Measurements from ENCODE around the gene EFTUD2. TPM values are rescaled to one million over a fixed set of nuclear protein-coding genes. Genes with fewer than 3 reads are reported as not detected.

EFTUD2 gene
- total and polyA plus RNA-seq, 2 of the 4 experiments (the other 2 are of a cell fraction) = 72.5 to 126 TPM

DNA sequence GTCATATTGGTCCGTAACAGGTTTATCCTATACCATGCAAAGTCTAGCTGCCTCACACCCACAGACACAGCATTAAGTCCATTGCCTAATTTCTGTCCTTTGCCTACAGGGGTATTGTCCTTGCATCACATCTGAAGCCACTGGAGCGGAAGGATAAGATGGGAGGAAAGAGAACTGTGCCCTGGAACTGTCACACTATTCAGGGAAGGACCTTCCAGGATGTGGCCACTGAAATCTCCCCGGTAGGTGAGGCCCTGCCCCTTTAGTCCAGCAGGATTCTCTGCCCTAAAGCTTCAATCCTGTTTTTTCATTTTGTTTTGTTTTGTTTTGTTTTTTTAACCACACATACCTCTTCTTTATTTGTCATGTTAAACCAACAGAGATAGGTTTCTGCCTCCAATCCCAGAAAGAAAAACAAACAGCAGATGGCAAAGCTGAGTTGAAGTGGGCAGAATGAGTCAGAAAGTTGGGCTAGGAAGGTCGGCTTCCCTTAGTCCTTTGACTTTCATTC, 2.2 kb upstream of the EFTUD2 start (continued):
- TF ChIP-seq NFE2L2 (IDR thresholded peaks at IDR 0.05; ENCODE audit: low read depth, low read length) = no peak

DNA sequence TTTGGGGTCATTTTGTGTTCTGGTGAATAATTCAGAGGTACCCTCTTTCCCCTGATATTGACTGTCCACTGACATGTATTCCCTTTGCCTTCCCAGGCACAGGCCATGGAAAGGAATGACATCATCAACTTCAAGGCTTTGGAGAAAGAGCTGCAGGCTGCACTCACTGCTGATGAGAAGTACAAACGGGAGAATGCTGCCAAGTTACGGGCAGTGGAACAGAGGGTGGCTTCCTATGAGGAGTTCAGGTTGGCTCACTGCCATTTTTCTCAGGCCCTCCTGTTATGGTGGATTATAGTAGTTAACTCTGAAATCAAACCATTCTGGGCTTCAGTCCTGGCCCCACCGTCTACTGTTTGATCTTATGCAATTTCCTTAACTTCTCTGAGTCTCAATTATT, 1.6 kb upstream of the EFTUD2 start:
- no TSS peak for BruUV-seq (replicated peaks)
- no peak overlapping the region for H4K5ac ChIP-seq (ENCODE audit: low read depth, low read length)
- no peak overlapping the region; the same call in 1 of the 2 replicates for H3K9ac ChIP-seq (ENCODE audit: low read depth, low read length)
- H3K9me1 ChIP-seq (ENCODE audit: insufficient read depth, low read length) = peaks cover 26% of the 10 kb centered on the region
- H4K8ac ChIP-seq (ENCODE audit: low read depth in 2 of 2, low read length in 2 of 2) = no peak overlapping the region; a peak in 1 of 4 replicates
- 0 out of 2 replicates have a peak overlapping the region, but pooled peaks have one; percentile 4 for H3K4me2 ChIP-seq (ENCODE audit: low read depth, low read length)
- DNase-seq = peak; percentile 83
- no peak overlapping the region for H2BK5ac ChIP-seq (ENCODE audit: low read depth, low read length, poor library complexity, severe bottlenecking)
- ChIA-PET CTCF (interaction anchor here (1.0 to 1.8 kb wide), 4 partner anchors 19 to 121 kb away, joined by 4 to 7 read pairs (median 4); no protein-coding TSS in a partner anchor), POLR2A (ENCODE audit: unreplicated experiment) (no interaction called here)
- WGBS, 2 experiments (ENCODE audit: extremely low coverage in 2 of 2, insufficient read length in 1 of 2) = no CpG with 5 or more reads among the region's 3 CpGs
- H3K27ac ChIP-seq (ENCODE audit: insufficient read depth, low read length) = no peak overlapping the region
- H4K20me1 ChIP-seq (ENCODE audit: insufficient read depth, low read length) = peaks cover 4% of the 10 kb centered on the region; the same call in 1 of the 2 replicates
- no peaks in the 10 kb centered on the region for H3K27me3 ChIP-seq (ENCODE audit: control insufficient read depth, insufficient read depth, low read length)
- no peak overlapping the region for H3K4ac ChIP-seq (ENCODE audit: low read depth, low read length)
- intact Hi-C loops (cut with micrococcal nuclease) (no loop called here), dilution Hi-C loops (cut with HindIII; ENCODE audit: low sequenced_read_pairs, unreplicated experiment) (no loop called here), in situ Hi-C loops (cut with MboI; ENCODE audit: low sequenced_read_pairs) (no loop called here)
- H2BK20ac ChIP-seq (ENCODE audit: low read depth, low read length) = no peak overlapping the region
- no peak overlapping the region for H3K18ac ChIP-seq (ENCODE audit: low read depth, low read length)
- H3K4me3 ChIP-seq (ENCODE audit: insufficient read depth, low read depth, low read length) = no peak overlapping the region
- ATAC-seq (ENCODE audit: low read depth) = peak; percentile 36
- H2AK5ac ChIP-seq (ENCODE audit: low read depth, low read length) = 0 out of 2 replicates have a peak overlapping the region, but pooled peaks have one; percentile 20
- no peak overlapping the region for H3K23ac ChIP-seq (ENCODE audit: low read depth, low read length)
- no peak overlapping the region; the same call in 1 of the 2 replicates for H3K56ac ChIP-seq (ENCODE audit: extremely low read depth, insufficient read depth, low read length)
- no peak overlapping the region for H2BK120ac ChIP-seq (ENCODE audit: low read depth, low read length)
- peak overlapping the region; percentile 2; the same call in 1 of the 3 replicates for H2BK15ac ChIP-seq (ENCODE audit: low read depth, low read length)
- H3K4me1 ChIP-seq (ENCODE audit: control insufficient read depth, insufficient read depth, low read length) = peaks cover 27% of the 10 kb centered on the region
- no peaks in the 10 kb centered on the region for H3K9me3 ChIP-seq (ENCODE audit: control insufficient read depth, insufficient read depth, low read length)
- H4K91ac ChIP-seq (ENCODE audit: insufficient read depth, low read depth, low read length) = no peak overlapping the region
- peaks cover 7 to 22% of the 10 kb centered on the region in 2 experiments; a peak in 3 of 4 replicates for H3K79me1 ChIP-seq (ENCODE audit: low read depth in 1 of 2, low read length in 2 of 2)
- H3K14ac ChIP-seq (replicated peaks; ENCODE audit: low read depth, low read length) = no peak overlapping the region
- H2AK9ac ChIP-seq (replicated peaks; ENCODE audit: low read depth, low read length, poor library complexity) = peak overlapping the region; percentile 6
- no peak overlapping the region for H2AFZ ChIP-seq (replicated peaks; ENCODE audit: low read length, poor library complexity)
- no peak for TF ChIP-seq CEBPB (IDR thresholded peaks at IDR 0.05; ENCODE audit: low read depth, low read length)
- no peak for TF ChIP-seq SMC3 (IDR thresholded peaks at IDR 0.05; ENCODE audit: low read depth, low read length)
- TF ChIP-seq FOS (IDR thresholded peaks at IDR 0.05; ENCODE audit: low read depth, low read length) = no peak
- TF ChIP-seq MAFK (IDR thresholded peaks at IDR 0.05; ENCODE audit: low read depth, low read length) = no peak
- TF ChIP-seq POLR2A (IDR thresholded peaks at IDR 0.05; ENCODE audit: low read depth, low read length) = no peak
- no peak for TF ChIP-seq NFE2L2 (IDR thresholded peaks at IDR 0.05; ENCODE audit: low read depth, low read length)
- TF ChIP-seq, protein P1, sequence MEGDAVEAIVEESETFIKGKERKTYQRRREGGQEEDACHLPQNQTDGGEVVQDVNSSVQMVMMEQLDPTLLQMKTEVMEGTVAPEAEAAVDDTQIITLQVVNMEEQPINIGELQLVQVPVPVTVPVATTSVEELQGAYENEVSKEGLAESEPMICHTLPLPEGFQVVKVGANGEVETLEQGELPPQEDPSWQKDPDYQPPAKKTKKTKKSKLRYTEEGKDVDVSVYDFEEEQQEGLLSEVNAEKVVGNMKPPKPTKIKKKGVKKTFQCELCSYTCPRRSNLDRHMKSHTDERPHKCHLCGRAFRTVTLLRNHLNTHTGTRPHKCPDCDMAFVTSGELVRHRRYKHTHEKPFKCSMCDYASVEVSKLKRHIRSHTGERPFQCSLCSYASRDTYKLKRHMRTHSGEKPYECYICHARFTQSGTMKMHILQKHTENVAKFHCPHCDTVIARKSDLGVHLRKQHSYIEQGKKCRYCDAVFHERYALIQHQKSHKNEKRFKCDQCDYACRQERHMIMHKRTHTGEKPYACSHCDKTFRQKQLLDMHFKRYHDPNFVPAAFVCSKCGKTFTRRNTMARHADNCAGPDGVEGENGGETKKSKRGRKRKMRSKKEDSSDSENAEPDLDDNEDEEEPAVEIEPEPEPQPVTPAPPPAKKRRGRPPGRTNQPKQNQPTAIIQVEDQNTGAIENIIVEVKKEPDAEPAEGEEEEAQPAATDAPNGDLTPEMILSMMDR (conservative IDR thresholded peaks at IDR 0.05; ENCODE audit: low read depth, low read length) = no peak
- TF ChIP-seq CHD1 (IDR thresholded peaks at IDR 0.05; ENCODE audit: low read depth, low read length) = no peak
- TF ChIP-seq RCOR1 (IDR thresholded peaks at IDR 0.05; ENCODE audit: insufficient replicate concordance, low read length) = no peak
- TF ChIP-seq RFX5 (IDR thresholded peaks at IDR 0.05; ENCODE audit: low read depth, low read length) = no peak
- no peak for TF ChIP-seq BHLHE40 (IDR thresholded peaks at IDR 0.05; ENCODE audit: low read depth, low read length)
- TF ChIP-seq, protein P2, sequence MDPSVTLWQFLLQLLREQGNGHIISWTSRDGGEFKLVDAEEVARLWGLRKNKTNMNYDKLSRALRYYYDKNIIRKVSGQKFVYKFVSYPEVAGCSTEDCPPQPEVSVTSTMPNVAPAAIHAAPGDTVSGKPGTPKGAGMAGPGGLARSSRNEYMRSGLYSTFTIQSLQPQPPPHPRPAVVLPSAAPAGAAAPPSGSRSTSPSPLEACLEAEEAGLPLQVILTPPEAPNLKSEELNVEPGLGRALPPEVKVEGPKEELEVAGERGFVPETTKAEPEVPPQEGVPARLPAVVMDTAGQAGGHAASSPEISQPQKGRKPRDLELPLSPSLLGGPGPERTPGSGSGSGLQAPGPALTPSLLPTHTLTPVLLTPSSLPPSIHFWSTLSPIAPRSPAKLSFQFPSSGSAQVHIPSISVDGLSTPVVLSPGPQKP (IDR thresholded peaks at IDR 0.05; ENCODE audit: borderline replicate concordance, low read depth, low read length) = no peak
- TF ChIP-seq RAD21 (IDR thresholded peaks at IDR 0.05; ENCODE audit: low read length) = no peak
- TF ChIP-seq, protein P3, sequence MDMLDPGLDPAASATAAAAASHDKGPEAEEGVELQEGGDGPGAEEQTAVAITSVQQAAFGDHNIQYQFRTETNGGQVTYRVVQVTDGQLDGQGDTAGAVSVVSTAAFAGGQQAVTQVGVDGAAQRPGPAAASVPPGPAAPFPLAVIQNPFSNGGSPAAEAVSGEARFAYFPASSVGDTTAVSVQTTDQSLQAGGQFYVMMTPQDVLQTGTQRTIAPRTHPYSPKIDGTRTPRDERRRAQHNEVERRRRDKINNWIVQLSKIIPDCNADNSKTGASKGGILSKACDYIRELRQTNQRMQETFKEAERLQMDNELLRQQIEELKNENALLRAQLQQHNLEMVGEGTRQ (IDR thresholded peaks at IDR 0.05; ENCODE audit: low read depth, low read length) = no peak
- H3K36me3 ChIP-seq (ENCODE audit: control insufficient read depth, insufficient read depth, low read length) = no peaks in the 10 kb centered on the region

Measured in IMR-90 (cell line).